Adrenal gland (tissue), 12 donors: Measurements from ENCODE around the gene SDC3. TPM values are rescaled to one million over a fixed set of nuclear protein-coding genes. Genes with fewer than 3 reads are reported as not detected.

Experiments used
- DNase-seq, 7 donors: peaks; one replicate each; pipeline ENCODE4 v3.0.0-alpha.2; 2019 to 2020
- H3K27ac ChIP-seq, 5 donors: fragments of 200-600 bp; sonication (generic) in 4 of 5; 1 replicate in 3 of 5; 2 replicates in 2 of 5; pipeline versions ENCODE4 v1.5.1 to v1.8.0; 2016 to 2020; ENCODE audit warnings: mild to moderate bottlenecking in 1 of 5
- H3K27me3 ChIP-seq: fragments of 200-600 bp; 2 replicates; pipeline ENCODE4 v1.8.0; 2021
- H3K36me3 ChIP-seq, 2 donors: fragments of 200-600 bp; replicated peaks in 1 of 2; 1 replicate in 1 of 2; 2 replicates in 1 of 2; pipeline versions ENCODE4 v1.5.1 to v1.8.0; 2018 to 2022
- H3K4me1 ChIP-seq, 2 donors: fragments of 200-600 bp; replicated peaks in 1 of 2; 1 replicate in 1 of 2; 2 replicates in 1 of 2; pipeline versions ENCODE4 v1.5.1 to v1.8.0; 2018 to 2021
- H3K4me3 ChIP-seq, 4 donors: fragments of 200-600 bp; sonication (generic) in 3 of 4; one replicate each; pipeline ENCODE4 v1.5.1; 2016 to 2018
- H3K9me3 ChIP-seq, 3 donors: fragments of 200-600 bp; sonication (generic) in 1 of 3; replicated peaks in 1 of 3; 1 replicate in 2 of 3; 2 replicates in 1 of 3; pipeline versions ENCODE4 v1.5.1 to v1.8.0; 2016 to 2021
- POLR2A ChIP-seq, 2 donors: fragments of 450-650 bp; IDR thresholded peaks; one replicate each; pipeline ENCODE4 v1.6.1; 2017; ENCODE audit warnings: antibody characterized with exemption in 2 of 2, mild to moderate bottlenecking in 2 of 2, moderate library complexity in 1 of 2
- WGBS, 4 donors: extraction: QIAGEN DNeasy Blood & Tissue Kit in 2 of 4; methylation state at CpG; one replicate each; pipeline versions ENCODE4 v1.1.5 to v1.1.7; 2013 to 2017; 5-methylcytosine and 5-hydroxymethylcytosine counted together
- intact Hi-C, 2 donors: fragments of 100-400 bp; cut with DNase I; formaldehyde crosslinking; loops; one replicate each; pipeline versions ENCODE4 v1.14.1 to v1.15.0; 2022 to 2023
- polyA plus RNA-seq, 3 donors: library from polyadenylated mRNA; stranded (reverse); fragments of 200-250 nt in 2 of 3; fragments of 350-450 nt in 1 of 3; fragmentation: Illumina TruSeq in 1 of 3; extraction: RNeasy Lipid Tissue Mini Kit (QIAGEN cat#74804) in 1 of 3; gene quantifications; one replicate each; pipeline ENCODE4 v1.2.3, GENCODE V29; 2013 to 2014
- total RNA-seq, 9 donors: library from RNA; depleted of rRNA in 4 of 9; stranded (reverse); fragments of >200 nt in 4 of 9; fragments of 120-200 nt in 1 of 9; fragmentation: NEBNext Ultra II Directional in 1 of 9; extraction: Animal tissue kit (Norgen Biotek cat#: 25700) in 1 of 9; gene quantifications; one replicate each; pipeline versions ENCODE4 v1.1.0 to v1.2.4, GENCODE V29; 2013 to 2023
- TF ChIP-seq, protein P1 (sequence below), 6 experiments: fragments of 450-650 bp in 4 of 6; fragments of 200-600 bp in 2 of 6; sonication (generic) in 1 of 6; IDR thresholded peaks; 1 replicate in 5 of 6; 2 replicates in 1 of 6; pipeline versions ENCODE4 v1.5.1 to v1.8.0; 2016 to 2021; ENCODE audit warnings: antibody characterized with exemption in 6 of 6, mild to moderate bottlenecking in 2 of 6, moderate library complexity in 1 of 6
- donor health status: healthy with polysubstance abuse.
- donor health status: Bipolar disorder and iron deficiency.
- donor health status: DM: yes; HTN: yes; CAD: no.
- donor health status: DM: no; HTN: no; CAD: no.
- donor health status: DM: no; HTN: no; CAD: no.
- donor health status: DM: yes; HTN: yes; CAD: no.

SDC3 gene
- total and polyA plus RNA-seq, 12 donors = 40.1 to 536 (median 188) TPM

DNA sequence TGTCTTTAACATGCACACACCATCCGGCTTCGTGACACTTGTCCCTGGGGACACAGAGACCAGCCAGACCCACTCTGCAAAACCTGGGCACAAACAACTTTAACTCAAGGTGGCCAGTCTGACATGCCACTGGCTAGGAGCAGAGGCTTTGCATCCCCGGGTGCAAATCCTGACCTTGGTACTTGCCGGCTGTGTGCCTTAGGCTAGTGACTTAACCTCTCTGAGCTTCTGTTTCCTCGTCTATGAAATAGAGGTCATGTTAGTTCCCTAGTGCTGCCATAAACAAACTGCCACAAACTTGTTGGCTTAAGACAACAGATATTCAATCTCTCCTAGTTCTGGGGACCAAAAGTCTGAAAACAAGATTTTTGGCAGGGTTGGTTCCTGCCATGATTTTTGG lies 60.4 kb downstream of the SDC3 start:
- H3K27ac ChIP-seq = peak overlapping the region in 2 of 5 donors; percentile 68 to 72
- no peaks in the 10 kb centered on the region for H3K36me3 ChIP-seq
- peaks cover 0 to 11% of the 10 kb centered on the region in 2 donors for H3K4me1 ChIP-seq
- H3K4me3 ChIP-seq = no peak overlapping the region
- intact Hi-C loops = no loop called here
- TF ChIP-seq, protein P1, sequence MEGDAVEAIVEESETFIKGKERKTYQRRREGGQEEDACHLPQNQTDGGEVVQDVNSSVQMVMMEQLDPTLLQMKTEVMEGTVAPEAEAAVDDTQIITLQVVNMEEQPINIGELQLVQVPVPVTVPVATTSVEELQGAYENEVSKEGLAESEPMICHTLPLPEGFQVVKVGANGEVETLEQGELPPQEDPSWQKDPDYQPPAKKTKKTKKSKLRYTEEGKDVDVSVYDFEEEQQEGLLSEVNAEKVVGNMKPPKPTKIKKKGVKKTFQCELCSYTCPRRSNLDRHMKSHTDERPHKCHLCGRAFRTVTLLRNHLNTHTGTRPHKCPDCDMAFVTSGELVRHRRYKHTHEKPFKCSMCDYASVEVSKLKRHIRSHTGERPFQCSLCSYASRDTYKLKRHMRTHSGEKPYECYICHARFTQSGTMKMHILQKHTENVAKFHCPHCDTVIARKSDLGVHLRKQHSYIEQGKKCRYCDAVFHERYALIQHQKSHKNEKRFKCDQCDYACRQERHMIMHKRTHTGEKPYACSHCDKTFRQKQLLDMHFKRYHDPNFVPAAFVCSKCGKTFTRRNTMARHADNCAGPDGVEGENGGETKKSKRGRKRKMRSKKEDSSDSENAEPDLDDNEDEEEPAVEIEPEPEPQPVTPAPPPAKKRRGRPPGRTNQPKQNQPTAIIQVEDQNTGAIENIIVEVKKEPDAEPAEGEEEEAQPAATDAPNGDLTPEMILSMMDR (IDR thresholded peaks at IDR 0.05) = no peak
- TF ChIP-seq POLR2A (IDR thresholded peaks at IDR 0.05) = no peak
- no peak for DNase-seq
- no peaks in the 10 kb centered on the region for H3K9me3 ChIP-seq
- 62 to 72% (median 63%) methylated on average over 5 of the region's 5 CpGs for WGBS, 4 donors
- H3K27me3 ChIP-seq = no peaks in the 10 kb centered on the region

DNA sequence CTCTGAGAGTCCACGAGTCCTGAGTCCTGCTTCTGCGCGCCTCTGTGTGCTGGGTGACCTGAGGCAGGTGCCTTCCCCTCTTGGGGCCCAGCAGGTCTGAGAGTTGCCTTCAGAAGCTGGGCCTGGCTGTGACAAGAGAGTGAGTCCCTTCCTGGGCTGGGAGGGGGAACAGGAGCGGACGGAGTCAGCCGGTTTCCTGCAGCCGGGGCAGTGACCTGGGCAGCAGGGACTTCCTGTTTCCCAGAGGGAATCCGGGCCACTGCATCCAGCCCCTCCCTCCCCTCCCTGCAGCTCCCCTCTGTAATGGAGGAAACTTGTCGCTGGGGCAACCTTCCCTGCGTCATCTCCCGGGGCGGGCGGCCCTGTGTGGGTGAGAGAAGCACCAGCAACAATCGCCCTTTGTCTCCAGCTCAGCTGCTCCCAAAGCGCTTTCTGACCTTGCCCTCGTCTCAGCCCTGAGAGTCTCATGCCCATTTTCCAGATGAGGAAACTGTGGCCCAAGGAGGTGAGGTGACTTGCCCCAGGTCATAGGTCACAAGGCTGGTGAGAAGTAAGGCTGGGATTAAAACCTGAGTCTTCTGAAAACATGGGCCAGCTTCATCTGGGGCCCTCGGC lies 61.1 kb downstream of the SDC3 start:
- intact Hi-C loops = no loop called here
- H3K27me3 ChIP-seq = no peaks in the 10 kb centered on the region
- peak; percentile 75 to 97 (median 89) for DNase-seq
- H3K36me3 ChIP-seq = no peaks in the 10 kb centered on the region
- peak overlapping the region in 3 of 5 donors; percentile 6 to 72 (median 68) for H3K27ac ChIP-seq
- H3K4me1 ChIP-seq = peaks cover 0 to 10% of the 10 kb centered on the region in 2 donors
- no peaks in the 10 kb centered on the region for H3K9me3 ChIP-seq
- peak in 1 of 2 donors; percentile 34 for TF ChIP-seq POLR2A (IDR thresholded peaks at IDR 0.05)
- TF ChIP-seq, protein P1 (IDR thresholded peaks at IDR 0.05) = no peak
- WGBS, 4 donors = 15 to 100% (median 43%) methylated on average over 1 to 17 of the region's 17 CpGs
- H3K4me3 ChIP-seq = no peak overlapping the region

DNA sequence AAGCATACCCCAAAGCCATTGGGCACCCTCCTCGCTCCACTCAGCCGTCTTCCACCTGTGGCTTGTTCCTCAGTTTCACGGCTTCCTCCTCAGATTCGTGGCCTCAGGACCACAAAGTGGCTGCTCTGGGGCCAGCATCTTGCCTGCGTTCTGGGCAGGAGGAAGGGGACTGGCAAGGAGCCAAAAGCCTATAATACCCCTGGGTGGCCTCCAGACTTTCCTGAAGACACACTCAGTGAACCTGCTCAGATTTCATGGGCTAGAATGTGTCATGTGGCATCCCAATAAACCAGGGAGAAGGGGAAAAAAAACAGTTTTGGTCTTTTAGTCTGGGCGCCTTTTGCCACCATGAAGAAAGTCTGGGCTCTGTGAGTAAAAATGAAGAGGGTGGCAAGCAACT lies 62.0 kb downstream of the SDC3 start:
- Histone ChIP-seq H3K4me3 (no peak overlapping the region), H3K36me3 (no peaks in the 10 kb centered on the region), H3K9me3 (no peaks in the 10 kb centered on the region), H3K4me1 (peaks cover 0 to 13% of the 10 kb centered on the region in 2 donors), H3K27ac (peak overlapping the region in 1 of 5 donors; percentile 72), H3K27me3 (no peaks in the 10 kb centered on the region)
- WGBS, 4 donors = 80 to 91% (median 88%) methylated on average over 6 of the region's 6 CpGs
- peak in 1 of 7 donors; percentile 15 for DNase-seq
- TF ChIP-seq, protein P1 (IDR thresholded peaks at IDR 0.05) = no peak
- intact Hi-C loops = no loop called here

DNA sequence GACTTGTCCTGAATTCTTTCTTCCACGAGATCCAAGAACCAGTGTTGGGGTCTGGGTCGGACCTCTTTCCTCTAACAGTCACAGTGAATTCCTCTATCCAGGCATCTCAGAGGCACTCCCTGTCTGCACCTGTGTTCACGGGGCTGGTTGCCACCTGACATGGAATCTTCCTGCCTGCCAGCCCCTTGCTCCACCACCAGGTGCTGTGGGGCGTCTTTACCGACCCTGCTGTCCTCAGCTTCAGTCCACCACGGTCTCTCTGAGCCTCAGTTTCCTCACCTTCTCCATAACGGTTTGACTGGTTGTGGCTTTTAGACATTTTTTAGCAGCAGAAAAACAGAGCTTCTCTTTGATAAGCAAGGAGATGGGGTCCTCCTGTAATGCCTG lies 62.7 kb downstream of the SDC3 start:
- H3K36me3 ChIP-seq = no peaks in the 10 kb centered on the region
- no peak overlapping the region for H3K27ac ChIP-seq
- intact Hi-C loops = no loop called here
- no peak overlapping the region for H3K4me3 ChIP-seq
- no peak for DNase-seq
- no peak for TF ChIP-seq POLR2A (IDR thresholded peaks at IDR 0.05)
- TF ChIP-seq, protein P1 (IDR thresholded peaks at IDR 0.05) = peak in 1 of 6 experiments; percentile 5
- 62 to 86% (median 86%) methylated on average over 7 of the region's 7 CpGs for WGBS, 4 donors
- H3K9me3 ChIP-seq = no peaks in the 10 kb centered on the region
- H3K4me1 ChIP-seq = peaks cover 0 to 20% of the 10 kb centered on the region in 2 donors
- no peaks in the 10 kb centered on the region for H3K27me3 ChIP-seq
